Stimulated activated effector memory CD8-positive, alpha-beta T cell treated with anti-CD3 and anti-CD28 coated beads, Interleukin-12 subunit alpha, Interleukin-12 subunit beta, amount 100 ng/mL, for 72 hours (primary cell): ENCODE data around the gene VARS2.
A peak's percentile ranks its signal among the peaks of the same experiment; 100 is the strongest.
"Not testable (repeated sequence)": the region's sequence is repeated elsewhere in the genome, so short reads cannot be mapped to it uniquely, and the experiment has no call there.

Experiments
- ATAC-seq: fragments of 150-1000 bp; cut with Tn5 transposase; 2 replicates; pipeline ENCODE4 v1.10.0; 2021
- DNase-seq, 2 donors: peaks; one replicate each; pipeline ENCODE4 v3.0.0; 2021 to 2022; ENCODE audit warnings: low spot score in 2 of 2
- H3K27ac Mint-ChIP-seq: one replicate; pipeline ENCODE4 v1.8.0; 2022; ENCODE audit warnings: mild to moderate bottlenecking, mixed read lengths
- H3K36me3 Mint-ChIP-seq: one replicate; pipeline ENCODE4 v1.8.0; 2022; ENCODE audit warnings: mild to moderate bottlenecking, mixed read lengths
- H3K4me1 Mint-ChIP-seq: one replicate; pipeline ENCODE4 v1.8.0; 2022; ENCODE audit warnings: mixed read lengths
- H3K4me3 Mint-ChIP-seq: one replicate; pipeline ENCODE4 v1.8.0; 2022; ENCODE audit warnings: mild to moderate bottlenecking, mixed read lengths
- H3K9me3 Mint-ChIP-seq: one replicate; pipeline ENCODE4 v1.8.0; 2022; ENCODE audit warnings: mixed read lengths

The VARS2 gene

DNA sequence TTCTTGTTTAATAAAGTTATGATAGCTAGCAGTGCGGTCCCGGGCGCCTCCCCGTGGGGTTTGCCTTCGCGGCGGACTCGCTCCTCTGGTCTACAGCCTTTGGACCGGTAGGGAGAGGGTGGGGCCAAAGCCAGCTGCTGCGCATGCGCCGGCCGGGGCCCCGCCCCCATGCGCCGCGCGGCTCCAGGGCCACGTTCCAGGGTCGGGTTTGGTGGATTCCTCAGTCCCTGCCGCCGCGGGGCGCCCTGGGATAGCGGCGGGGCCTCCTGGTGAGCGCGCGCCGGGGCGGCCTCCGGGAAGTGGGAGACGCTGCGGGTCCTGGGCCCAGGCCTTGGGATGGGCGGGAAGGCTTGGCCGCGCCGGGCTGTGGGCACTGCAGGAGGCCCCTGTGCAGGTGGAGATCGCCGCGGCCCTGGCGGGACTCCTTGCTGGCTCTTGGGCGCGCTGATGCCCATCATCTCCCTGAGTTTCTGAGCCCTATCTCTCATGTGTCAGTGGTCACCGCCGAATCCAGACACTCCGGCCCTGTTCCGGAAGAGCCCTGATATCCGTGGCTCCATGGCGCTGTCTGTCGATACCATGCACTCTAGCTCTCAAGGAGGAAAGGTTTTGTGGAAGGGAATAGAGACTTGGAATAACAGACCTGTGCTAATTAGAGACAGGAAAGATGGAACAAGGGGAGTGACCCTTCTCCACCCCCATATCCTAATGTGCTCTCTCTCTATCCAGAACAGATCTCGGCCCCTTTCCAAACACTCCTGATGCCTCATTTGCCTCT lies at the start of gene VARS2:
Gene VARS2 (plus strand): TSS at position 163 of the 778 bp plus-strand sequence. CDS start 599 bp downstream, at position 762.
- peak within 1 kb of the TSS; percentile 94 for H3K27ac Mint-ChIP-seq

DNA sequence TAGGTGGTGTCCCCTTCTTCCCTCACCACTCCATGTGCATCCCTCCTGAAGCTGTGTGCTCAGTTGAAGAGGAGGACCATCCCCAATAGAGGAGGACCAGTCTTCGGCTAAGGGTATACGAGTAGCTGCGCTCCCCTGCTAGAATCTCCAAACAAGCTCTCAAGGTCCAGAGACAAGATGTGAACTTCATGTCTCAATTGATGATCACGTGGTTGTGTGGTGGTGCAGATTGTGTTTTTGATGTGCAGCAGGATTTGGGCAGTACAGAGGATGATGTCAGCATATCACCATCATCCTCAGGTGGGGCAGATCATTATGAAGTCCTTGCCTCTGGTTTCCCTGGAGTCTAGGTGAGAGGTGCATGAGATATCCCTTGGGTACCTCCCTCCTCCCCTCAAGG lies 49.7 kb upstream of the VARS2 start:
- peaks cover 9% of the 10 kb centered on the region for H3K9me3 Mint-ChIP-seq
- no peak for ATAC-seq
- H3K4me1 Mint-ChIP-seq = peaks cover 7% of the 10 kb centered on the region

More for the DNA sequence above, at the start of gene VARS2:
- DNase-seq = peak; percentile 91 to 95
- peak; percentile 95 for ATAC-seq
- Mint-ChIP-seq H3K4me3 (peak within 1 kb of the TSS; percentile 85), H3K9me3 (no peaks in the 10 kb centered on the region), H3K4me1 (peaks cover 48% of the 10 kb centered on the region), H3K36me3 (peaks cover 65% of the 10 kb centered on the region)

DNA sequence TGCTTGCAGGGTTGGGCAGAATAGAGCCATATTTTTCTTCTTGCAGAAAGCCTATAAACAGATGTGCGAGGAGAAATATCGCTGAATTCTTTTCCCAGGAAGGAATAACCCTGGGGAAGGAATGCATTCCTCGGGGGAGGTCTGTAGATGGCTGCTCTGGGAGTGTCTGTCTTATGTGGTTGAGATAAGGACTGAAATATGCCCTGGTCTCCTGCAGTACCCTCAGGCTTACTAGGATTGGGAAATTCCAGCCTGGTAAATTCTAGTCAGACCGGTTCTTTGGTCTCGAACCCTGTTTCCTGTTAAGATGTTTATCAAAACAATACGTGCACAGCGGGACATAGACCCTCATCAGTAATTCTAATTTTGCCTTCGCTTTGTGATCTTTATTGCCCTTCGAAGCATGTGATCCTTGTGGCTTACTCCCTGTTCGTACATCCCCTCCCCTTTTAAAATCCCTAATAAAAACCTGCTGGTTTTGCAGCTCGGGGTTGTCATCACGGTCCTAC lies 44.7 kb upstream of the VARS2 start:
- ATAC-seq, H3K36me3 Mint-ChIP-seq: not testable (repeated sequence)
- peaks cover 13% of the 10 kb centered on the region for H3K4me1 Mint-ChIP-seq

More for the DNA sequence above, 49.7 kb upstream of the VARS2 start:
- no peak overlapping the region for H3K27ac Mint-ChIP-seq
- no peak for DNase-seq
- no peak overlapping the region for H3K4me3 Mint-ChIP-seq
- no peaks in the 10 kb centered on the region for H3K36me3 Mint-ChIP-seq

DNA sequence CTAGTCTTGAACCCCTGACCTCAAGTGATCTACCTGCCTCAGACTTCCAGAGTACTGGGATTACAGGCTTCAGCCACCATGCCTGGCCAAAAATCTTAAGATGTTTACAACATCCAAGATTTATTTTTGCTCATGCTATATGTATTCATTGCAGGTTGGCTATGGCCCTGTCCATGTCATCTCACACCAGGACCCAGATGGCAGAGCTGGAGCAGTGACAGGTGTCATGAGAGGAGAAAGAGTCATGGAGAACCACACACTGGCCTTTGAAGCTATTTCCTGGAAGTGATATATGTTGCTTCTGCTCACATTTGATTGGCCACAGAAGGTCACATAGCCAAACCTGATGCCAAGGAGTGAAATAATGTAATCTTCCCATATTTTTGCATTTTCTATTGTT lies 43.5 kb upstream of the VARS2 start:
- no peak for DNase-seq
- no peak overlapping the region for H3K27ac Mint-ChIP-seq
- no peaks in the 10 kb centered on the region for H3K36me3 Mint-ChIP-seq
- H3K9me3 Mint-ChIP-seq = peaks cover 13% of the 10 kb centered on the region
- ATAC-seq = peak; percentile 39
- no peak overlapping the region for H3K4me3 Mint-ChIP-seq
- H3K4me1 Mint-ChIP-seq = peaks cover 13% of the 10 kb centered on the region

More for the DNA sequence above, 44.7 kb upstream of the VARS2 start:
- DNase-seq, H3K27ac Mint-ChIP-seq, H3K4me3 Mint-ChIP-seq: not testable (repeated sequence)
- peaks cover 13% of the 10 kb centered on the region for H3K9me3 Mint-ChIP-seq

DNA sequence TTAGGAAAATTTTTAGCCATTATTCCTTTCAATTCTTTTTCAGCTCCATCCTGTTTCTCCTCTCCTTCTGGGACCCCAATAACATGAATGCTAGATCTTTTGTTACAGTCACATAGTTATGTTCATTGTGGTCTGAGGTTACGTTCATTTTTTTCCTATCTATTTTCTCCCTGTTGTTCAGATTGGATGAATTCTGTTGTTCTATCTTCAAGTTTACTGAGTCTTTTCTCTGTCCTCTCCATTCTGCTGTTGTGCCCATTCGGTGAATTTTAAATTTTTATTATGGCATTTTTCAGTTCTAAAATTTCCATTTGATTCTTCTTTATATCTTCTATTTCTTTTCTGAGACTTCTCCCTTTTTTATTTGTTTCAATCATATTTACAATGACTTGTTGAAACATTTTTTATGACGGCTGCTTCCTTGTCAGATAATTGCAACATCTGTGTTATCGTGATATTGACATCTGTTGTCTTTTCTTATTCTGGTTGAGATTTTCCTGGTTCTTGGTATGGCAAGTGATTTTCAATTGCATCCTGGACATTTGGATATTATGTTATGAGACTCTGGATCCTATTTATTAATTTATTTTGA lies 42.4 kb upstream of the VARS2 start:
- no peaks in the 10 kb centered on the region for H3K36me3 Mint-ChIP-seq
- H3K9me3 Mint-ChIP-seq = peaks cover 13% of the 10 kb centered on the region
- H3K4me3 Mint-ChIP-seq = no peak overlapping the region
- ATAC-seq (no peak), DNase-seq (no peak)
- H3K27ac Mint-ChIP-seq = no peak overlapping the region
- peaks cover 16% of the 10 kb centered on the region for H3K4me1 Mint-ChIP-seq

DNA sequence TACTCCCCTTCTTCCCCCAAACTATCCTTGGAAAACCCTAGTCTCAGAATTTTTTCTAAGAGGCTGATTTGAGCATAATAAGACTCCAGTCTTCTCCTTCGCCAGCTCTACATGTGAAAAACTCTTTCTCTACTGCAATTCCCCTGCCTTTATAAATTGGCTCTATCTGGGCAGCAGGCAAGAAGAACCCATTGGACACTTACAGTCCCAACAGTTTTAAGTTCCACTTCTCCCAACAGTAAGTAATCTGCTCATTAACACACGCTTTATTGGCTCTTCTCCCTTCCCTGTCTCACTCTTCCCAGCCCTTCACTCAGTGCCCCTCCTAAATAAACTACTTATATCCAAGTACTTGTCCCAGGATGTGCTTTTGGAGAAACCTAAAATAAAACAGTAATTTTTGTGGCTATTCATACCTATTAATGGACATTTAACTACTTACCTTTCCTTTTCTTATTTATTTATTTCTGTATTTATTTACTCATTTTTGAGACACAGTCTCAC lies 40.8 kb upstream of the VARS2 start:
- Mint-ChIP-seq H3K27ac (no peak overlapping the region), H3K4me1 (peaks cover 31% of the 10 kb centered on the region), H3K36me3 (no peaks in the 10 kb centered on the region), H3K9me3 (peaks cover 13% of the 10 kb centered on the region), H3K4me3 (no peak overlapping the region)
- ATAC-seq = no peak
- DNase-seq = no peak

DNA sequence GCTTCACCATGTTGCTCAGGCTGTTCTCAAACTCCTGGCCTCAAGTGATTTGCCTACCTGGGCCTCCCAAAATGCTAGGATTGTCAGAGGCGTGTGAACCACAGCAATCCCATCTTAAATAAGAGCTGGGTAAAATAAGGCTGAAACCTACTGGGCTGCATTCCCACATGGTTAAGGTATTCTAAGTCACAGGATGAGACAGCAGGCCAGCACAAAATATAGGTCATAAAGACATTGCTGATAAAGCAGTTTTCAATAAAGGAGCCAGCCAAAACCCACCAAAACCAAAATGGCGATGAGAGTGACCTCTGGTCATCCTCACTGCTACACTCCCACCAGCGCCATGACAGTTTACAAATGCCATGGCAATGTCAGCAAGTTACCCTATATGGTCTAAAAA lies 40.2 kb upstream of the VARS2 start:
- H3K36me3 Mint-ChIP-seq, DNase-seq, H3K4me3 Mint-ChIP-seq, ATAC-seq, H3K27ac Mint-ChIP-seq: not testable (repeated sequence)
- Mint-ChIP-seq H3K4me1 (peaks cover 37% of the 10 kb centered on the region), H3K9me3 (peaks cover 13% of the 10 kb centered on the region)

DNA sequence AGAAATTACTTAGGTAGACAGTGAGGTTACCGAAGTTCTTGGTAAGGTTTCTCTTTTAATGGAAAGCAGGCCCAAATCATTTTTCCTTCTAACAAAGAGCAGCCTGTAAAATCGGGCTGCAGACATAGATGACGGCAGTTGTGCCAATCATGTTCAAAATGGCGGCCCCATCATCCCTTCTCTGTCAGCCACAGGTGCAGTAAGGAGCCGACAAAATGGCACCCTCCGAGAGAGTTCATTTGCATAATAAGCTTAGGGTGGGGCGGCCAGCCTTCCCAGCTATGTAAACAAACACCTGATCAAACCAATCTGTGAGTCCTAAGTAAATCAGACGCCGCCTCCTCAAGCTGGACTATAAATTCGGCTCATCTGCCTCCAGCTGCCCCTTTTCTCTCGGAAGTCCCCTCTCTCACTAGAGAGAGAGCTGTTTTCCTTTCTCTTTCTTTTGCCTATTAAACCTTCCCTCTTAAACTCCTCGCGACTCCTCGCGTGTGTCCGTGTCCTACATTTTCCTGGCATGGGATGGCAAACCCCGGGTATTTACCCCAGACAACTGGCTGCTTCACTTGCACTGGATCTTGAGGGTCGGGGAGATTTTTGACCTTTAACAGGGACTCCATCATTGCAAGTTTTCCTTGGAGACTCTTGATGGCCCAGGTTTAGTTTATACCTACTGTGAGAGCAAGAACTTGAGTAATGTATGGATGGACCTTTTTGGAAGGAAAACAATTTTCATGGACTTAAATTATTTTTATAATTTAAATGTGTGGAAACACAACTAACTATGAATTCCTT lies 38.6 kb upstream of the VARS2 start:
- no peak for DNase-seq
- peaks cover 38% of the 10 kb centered on the region for H3K4me1 Mint-ChIP-seq
- no peak for ATAC-seq
- H3K27ac Mint-ChIP-seq = no peak overlapping the region
- no peaks in the 10 kb centered on the region for H3K36me3 Mint-ChIP-seq
- H3K9me3 Mint-ChIP-seq = peaks cover 7% of the 10 kb centered on the region
- no peak overlapping the region for H3K4me3 Mint-ChIP-seq

DNA sequence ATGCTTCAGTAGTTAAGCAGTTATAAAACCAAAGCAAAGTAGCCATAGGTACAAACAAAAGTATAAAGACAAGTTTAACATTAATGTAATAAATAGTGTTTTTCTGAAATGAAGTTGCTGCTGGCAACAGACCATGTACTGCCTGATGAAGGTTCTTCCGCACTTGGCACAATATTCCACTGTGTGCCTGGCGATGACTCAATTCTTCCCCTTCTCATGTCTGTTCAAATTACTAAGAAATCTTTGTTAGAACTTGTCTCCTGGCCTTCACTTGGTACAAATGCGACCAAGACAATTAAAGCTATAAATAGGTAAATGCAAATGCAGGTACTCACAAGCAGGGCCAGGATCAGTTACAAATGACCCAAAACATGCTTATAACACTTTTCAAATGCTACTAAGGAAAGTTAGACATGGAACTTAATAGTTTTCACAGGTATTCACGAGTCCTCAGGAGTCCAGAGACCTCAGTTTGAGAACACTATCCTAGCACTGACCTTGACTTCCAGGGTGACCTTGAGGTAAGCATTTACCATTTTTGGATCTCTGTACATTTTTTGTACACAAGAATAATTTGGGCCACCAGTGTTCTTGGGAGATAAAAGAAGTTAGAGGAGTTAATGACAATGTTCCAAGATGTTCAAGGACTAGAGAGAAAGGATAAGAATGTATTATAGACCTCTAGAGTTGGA lies 37.9 kb upstream of the VARS2 start:
- H3K4me1 Mint-ChIP-seq = peaks cover 31% of the 10 kb centered on the region
- ATAC-seq (no peak), DNase-seq (no peak)
- H3K27ac Mint-ChIP-seq = no peak overlapping the region
- H3K4me3 Mint-ChIP-seq = no peak overlapping the region
- H3K36me3 Mint-ChIP-seq = no peaks in the 10 kb centered on the region
- H3K9me3 Mint-ChIP-seq = peaks cover 7% of the 10 kb centered on the region

DNA sequence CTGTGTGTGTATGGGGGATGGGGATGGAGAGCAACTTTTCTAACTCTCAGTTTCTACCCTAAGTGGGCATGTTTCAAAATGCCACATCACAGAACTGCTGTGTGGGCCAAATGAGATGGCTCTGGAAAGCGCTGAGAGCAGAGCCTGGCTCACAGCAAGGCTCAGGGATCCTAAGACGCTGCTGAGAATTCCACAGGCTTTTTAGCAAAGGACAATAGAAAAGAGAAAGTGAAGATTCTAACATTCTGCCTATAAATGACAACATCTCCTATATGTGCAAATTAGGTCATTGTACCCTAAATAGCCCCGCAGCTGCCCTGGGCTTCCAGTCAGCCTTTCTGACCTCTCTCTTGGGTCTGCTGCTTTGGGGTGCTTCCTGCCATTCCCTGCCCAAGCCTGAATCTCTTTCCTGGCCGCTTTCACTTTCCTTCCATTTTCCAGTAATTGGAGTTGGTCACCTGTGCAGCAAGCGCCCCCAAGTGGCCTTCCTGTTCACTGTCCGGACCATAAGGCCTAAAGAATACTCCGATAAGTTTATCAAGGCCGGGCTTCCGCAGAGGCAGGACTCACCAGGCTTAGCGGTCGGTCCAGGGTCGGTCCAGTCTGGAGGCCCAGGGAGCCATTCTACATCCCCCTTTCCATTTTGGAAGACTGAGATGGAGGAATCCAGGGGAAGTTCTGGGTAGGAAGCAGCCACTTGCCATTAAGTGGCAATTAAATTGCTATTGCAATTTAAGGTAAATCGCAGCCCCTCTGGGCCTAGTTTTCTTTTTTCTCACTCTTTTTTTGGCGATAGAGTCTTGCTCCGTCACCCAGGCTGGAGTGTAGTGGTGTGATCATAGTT lies 36.4 kb upstream of the VARS2 start:
- no peaks in the 10 kb centered on the region for H3K9me3 Mint-ChIP-seq
- ATAC-seq (peak; percentile 84), DNase-seq (peak; percentile 55 to 81)
- H3K4me3 Mint-ChIP-seq = peak overlapping the region; percentile 56
- peaks cover 25% of the 10 kb centered on the region for H3K4me1 Mint-ChIP-seq
- H3K27ac Mint-ChIP-seq = peak overlapping the region; percentile 30
- H3K36me3 Mint-ChIP-seq = no peaks in the 10 kb centered on the region

DNA sequence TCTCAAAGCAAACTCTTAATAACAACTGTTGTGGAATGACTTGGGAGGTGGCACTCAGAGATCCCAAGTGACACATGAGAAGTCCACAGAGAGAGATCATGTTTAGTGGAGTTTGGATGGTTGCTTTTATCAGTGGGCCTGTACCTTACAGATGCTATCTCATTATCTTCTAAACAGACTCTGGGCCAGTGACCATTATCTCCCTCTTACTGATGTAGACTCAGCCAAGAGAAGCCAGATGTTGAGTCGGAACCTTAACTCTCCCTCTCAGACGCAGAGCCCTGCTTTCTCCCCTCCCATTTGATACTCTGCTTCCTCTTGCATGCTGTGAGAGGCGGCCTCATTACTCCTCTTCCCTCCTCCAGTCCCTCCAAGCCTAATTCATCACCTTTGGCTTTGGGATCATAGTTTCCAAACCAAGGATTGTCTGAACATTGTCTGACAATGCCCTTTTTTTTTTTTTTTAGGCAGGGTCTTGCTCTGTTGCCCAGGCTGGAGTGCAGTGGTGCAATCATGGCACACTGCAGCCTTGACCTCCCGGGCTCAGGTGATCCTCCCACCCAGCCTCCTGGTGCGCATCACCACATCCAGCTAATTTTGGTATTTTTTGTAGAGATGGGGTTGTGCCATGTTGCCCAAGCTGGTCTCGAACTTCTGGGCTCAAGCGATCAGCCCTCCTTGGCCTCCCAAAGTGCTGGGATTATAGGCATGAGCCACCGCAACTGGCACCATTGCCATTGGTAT lies 34.2 kb upstream of the VARS2 start:
- H3K4me3 Mint-ChIP-seq = no peak overlapping the region
- ATAC-seq = no peak
- no peak overlapping the region for H3K27ac Mint-ChIP-seq
- H3K36me3 Mint-ChIP-seq = no peaks in the 10 kb centered on the region
- no peaks in the 10 kb centered on the region for H3K9me3 Mint-ChIP-seq
- no peak for DNase-seq
- peaks cover 37% of the 10 kb centered on the region for H3K4me1 Mint-ChIP-seq

DNA sequence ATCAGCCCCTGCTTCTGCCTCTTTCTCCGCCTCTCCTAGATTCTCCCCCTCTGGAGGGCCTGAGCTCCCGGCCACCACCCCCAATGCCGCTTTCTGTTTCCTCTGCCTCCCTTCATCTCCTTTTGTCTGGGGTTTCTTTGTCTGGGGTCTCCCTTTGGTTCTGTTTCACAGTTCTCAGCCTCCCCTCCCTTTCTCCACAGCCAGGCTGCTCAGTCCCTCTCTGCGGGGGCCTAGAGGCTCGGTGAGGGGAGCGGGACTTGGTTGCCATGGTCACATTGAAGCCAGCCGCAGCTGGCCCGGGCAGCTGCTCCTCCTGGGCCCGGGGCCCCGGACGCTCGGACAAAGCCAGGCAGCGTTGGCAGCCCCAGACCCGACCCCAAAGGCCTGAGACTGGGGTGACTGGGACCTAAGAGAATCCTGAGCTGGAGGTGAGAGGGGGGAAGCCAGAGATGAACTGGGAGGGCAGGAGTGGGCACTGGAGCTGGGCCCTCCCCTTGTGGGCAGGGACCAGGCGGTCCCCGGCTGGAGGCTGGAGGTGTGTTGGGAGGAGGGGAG lies 33.3 kb upstream of the VARS2 start:
- Mint-ChIP-seq H3K4me1 (peaks cover 46% of the 10 kb centered on the region), H3K27ac (peak overlapping the region; percentile 23), H3K9me3 (no peaks in the 10 kb centered on the region), H3K4me3 (no peak overlapping the region), H3K36me3 (no peaks in the 10 kb centered on the region)
- ATAC-seq (no peak), DNase-seq (no peak)
